Activated T-cell treated with anti-CD3 and anti-CD28 coated beads, Interleukin-2, amount 50 U/mL, for 4 hours (primary cell): Measurements from ENCODE around the gene DUSP7. TPM values are rescaled to one million over a fixed set of nuclear protein-coding genes. Genes with fewer than 3 reads are reported as not detected.
A peak's percentile ranks its signal among the peaks of the same experiment; 100 is the strongest.

Source experiments
- ATAC-seq, 2 donors: fragments of 200-7000 bp; cut with Tn5 transposase; one replicate each; pipeline ENCODE4 v1.10.0; 2021
- DNase-seq: peaks from one replicate; pipeline ENCODE4 v3.0.0-alpha.2; 2020
- H3K27me3 Mint-ChIP-seq: one replicate; pipeline ENCODE4 v1.8.0; 2021; ENCODE audit warnings: low read depth, mixed read lengths
- H3K36me3 Mint-ChIP-seq: one replicate; pipeline ENCODE4 v1.8.0; 2022; ENCODE audit warnings: mixed read lengths; ENCODE audit not compliant: insufficient read depth
- H3K4me1 Mint-ChIP-seq: one replicate; pipeline ENCODE4 v1.8.0; 2021; ENCODE audit warnings: low read depth, mixed read lengths
- H3K4me3 Mint-ChIP-seq: one replicate; pipeline ENCODE4 v1.8.0; 2021; ENCODE audit warnings: mild to moderate bottlenecking, moderate library complexity, mixed read lengths
- H3K9me3 Mint-ChIP-seq: one replicate; pipeline ENCODE4 v1.8.0; 2021; ENCODE audit warnings: mixed read lengths
- total RNA-seq, 3 donors: library from RNA; stranded (reverse); gene quantifications; one replicate each; pipeline ENCODE4 v1.2.1, GENCODE V29; 2021

DUSP7 gene
- total RNA-seq, 3 donors from 2014 or later: 33.4 to 43.6 (median 38.1) TPM

GRCh38 chr3:52079958-52080357 lies 23.6 kb upstream of the DUSP7 start:
- no peak for ATAC-seq
- no peak for DNase-seq
- no peaks in the 10 kb centered on the region for H3K27me3 Mint-ChIP-seq
- no peaks in the 10 kb centered on the region for H3K9me3 Mint-ChIP-seq
- no peaks in the 10 kb centered on the region for H3K4me1 Mint-ChIP-seq
- H3K36me3 Mint-ChIP-seq: no peaks in the 10 kb centered on the region
- no peak overlapping the region for H3K4me3 Mint-ChIP-seq

DNA sequence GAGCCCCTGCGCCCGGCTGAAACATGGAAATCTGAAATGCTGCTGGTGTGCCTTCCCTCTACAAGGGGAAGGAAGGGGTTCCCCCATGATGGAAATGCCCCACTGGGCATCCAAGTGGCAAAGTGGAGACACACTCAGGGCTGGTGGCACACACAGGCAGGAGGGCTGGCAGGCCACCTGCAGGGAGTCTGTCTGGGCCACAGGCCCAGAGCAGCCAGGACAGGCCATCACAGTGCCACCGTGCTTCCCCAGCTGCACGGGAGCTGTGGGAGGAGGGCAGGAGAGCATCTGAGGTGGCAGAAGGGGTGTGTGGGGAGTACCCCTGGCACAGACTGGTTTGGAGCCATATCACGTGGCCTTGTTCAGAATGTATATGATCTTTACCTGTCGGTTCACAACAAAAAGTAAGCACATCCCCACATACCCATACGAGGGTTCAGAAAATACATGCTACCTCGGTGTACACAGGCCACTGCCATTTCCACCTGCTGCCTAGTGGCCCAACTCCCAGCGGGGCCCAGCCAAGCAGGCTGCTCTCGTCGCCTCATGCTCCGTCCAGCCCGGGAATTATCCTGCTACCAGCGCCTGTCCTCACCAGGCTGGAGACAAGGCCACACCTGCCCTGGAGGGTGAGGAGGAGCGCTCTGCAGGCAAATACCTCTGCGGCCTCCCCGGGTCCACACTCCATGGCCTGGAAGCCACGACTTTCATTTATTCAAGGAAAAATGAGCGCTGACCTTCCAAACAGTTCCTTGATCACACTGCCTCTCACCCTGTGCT lies 22.6 kb upstream of the DUSP7 start:
- Mint-ChIP-seq H3K36me3 (no peaks in the 10 kb centered on the region), H3K4me1 (no peaks in the 10 kb centered on the region), H3K9me3 (no peaks in the 10 kb centered on the region), H3K27me3 (no peaks in the 10 kb centered on the region), H3K4me3 (no peak overlapping the region)
- ATAC-seq (no peak), DNase-seq (no peak)

DNA sequence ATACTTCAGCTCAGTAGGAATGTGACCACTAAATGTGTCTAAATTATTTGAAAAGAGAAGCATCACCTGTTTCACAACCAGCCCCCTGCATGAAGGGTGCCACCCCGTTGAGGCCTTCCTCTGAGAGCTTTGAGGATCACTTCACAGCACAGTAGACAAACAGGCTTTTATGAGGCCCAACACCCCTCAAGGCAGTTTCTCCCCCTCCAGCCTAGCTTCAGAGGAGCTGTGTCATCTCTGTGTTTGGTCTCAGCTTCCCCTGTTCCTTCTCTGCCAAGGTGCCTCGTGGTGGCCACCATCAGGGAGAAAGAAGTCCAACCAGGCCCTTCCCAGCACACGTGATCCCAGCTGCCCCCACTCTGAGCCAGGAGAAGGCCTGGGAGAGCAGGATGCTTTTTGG lies 21.6 kb upstream of the DUSP7 start:
- Mint-ChIP-seq H3K27me3 (no peaks in the 10 kb centered on the region), H3K4me1 (no peaks in the 10 kb centered on the region), H3K9me3 (no peaks in the 10 kb centered on the region), H3K36me3 (no peaks in the 10 kb centered on the region), H3K4me3 (no peak overlapping the region)
- DNase-seq (no peak), ATAC-seq (no peak)

DNA sequence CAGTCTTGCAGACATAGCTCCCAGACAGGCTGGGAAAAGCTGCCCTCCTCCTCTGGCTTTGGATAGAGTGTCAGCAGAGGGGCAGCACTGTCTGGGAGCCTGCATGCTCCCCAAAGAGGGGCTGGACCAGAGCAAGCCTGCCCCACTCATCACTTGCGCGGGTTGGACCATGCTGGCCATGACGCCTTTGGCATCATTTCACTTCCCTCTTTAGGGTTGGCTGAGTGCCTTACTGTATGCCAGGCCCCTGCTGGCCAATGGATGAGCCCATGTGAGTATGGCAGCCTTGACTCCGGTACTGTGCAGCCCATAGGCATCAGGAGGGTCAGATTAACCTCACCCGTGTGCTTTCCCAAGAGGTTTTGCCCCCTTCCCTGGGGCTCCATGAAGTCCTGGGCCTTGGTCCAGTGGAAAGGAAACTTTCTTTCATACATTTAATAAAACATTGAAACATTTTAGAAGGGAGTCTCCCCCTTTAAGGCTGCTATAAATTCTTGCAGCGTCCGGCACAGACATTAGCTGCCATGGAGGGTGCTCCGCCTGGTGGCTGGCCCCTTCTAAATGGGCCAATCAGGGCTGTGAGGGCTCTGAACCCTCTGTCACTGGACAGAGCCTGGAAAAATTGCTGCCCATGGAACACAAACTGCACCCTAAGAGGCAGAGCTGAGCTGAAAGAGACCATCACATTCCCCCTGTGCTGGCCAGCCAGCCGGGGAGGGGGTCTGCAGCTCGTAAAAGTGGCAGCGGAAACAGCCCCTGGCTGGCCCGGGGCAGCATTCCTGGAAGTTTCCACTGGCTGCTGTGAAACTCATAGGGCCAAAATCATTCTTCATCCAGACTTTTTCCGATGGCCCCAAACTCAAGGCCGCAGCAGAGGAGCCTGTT lies 20.8 kb upstream of the DUSP7 start:
- no peaks in the 10 kb centered on the region for H3K27me3 Mint-ChIP-seq
- H3K4me3 Mint-ChIP-seq: no peak overlapping the region
- H3K9me3 Mint-ChIP-seq: no peaks in the 10 kb centered on the region
- H3K4me1 Mint-ChIP-seq: no peaks in the 10 kb centered on the region
- ATAC-seq (no peak), DNase-seq (no peak)
- H3K36me3 Mint-ChIP-seq: no peaks in the 10 kb centered on the region

DNA sequence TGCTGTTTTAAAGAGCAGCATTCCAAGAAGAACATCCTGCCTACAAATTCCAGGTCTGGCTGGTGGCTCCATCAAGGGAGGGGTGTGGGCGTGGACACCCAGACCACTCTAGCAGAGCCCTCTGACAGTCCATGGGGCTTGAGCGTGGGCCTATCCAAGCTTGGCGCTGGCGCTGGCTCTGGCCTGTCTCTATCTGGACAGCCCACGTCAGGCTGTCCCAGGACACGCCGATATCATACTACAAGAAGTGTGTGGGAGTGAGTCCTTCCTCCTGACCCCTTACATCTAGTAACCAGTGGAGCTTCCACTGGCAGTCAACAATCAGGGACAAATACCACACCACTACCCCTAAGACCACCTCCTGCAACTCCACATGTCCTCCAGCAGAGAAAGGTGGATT lies 17.1 kb upstream of the DUSP7 start:
- no peak overlapping the region for H3K4me3 Mint-ChIP-seq
- ATAC-seq (no peak), DNase-seq (no peak)
- no peaks in the 10 kb centered on the region for H3K9me3 Mint-ChIP-seq
- no peaks in the 10 kb centered on the region for H3K27me3 Mint-ChIP-seq
- no peaks in the 10 kb centered on the region for H3K4me1 Mint-ChIP-seq
- no peaks in the 10 kb centered on the region for H3K36me3 Mint-ChIP-seq

- no peaks in the 10 kb centered on the region for H3K27me3 Mint-ChIP-seq
- ATAC-seq (no peak), DNase-seq (no peak)
- H3K4me1 Mint-ChIP-seq: no peaks in the 10 kb centered on the region
- H3K4me3 Mint-ChIP-seq: no peak overlapping the region
- no peaks in the 10 kb centered on the region for H3K36me3 Mint-ChIP-seq
- no peaks in the 10 kb centered on the region for H3K9me3 Mint-ChIP-seq
Measured at GRCh38 chr3:52072471-52072870, 16.1 kb upstream of the DUSP7 start.

DNA sequence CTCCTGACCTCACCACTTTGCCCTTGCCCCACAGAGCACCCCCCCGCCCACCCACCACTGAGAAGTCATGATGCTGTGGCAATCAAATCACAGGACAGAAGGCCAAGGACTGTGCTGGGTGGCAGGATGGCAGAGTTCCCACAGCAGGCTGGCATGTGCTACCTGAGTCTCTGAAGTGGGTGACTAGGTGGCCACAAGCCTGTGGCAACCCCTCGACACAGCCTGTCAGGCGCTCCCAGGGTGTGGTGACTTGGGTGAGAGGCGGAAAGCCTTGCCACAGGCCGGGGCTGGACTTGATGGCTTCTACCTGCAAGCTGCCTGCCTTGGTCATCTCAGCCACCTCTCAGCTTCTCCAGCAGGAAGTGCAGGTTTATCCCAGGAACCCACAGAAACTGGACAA lies 15.6 kb upstream of the DUSP7 start:
- Mint-ChIP-seq H3K36me3 (no peaks in the 10 kb centered on the region), H3K4me1 (no peaks in the 10 kb centered on the region), H3K9me3 (no peaks in the 10 kb centered on the region), H3K4me3 (no peak overlapping the region), H3K27me3 (no peaks in the 10 kb centered on the region)
- DNase-seq (no peak), ATAC-seq (no peak)

- H3K4me1 Mint-ChIP-seq: no peaks in the 10 kb centered on the region
- H3K36me3 Mint-ChIP-seq: no peaks in the 10 kb centered on the region
- H3K4me3 Mint-ChIP-seq: no peak overlapping the region
- DNase-seq: no peak
- H3K9me3 Mint-ChIP-seq: no peaks in the 10 kb centered on the region
- no peaks in the 10 kb centered on the region for H3K27me3 Mint-ChIP-seq
- ATAC-seq: peak; percentile 23 to 36
Measured at GRCh38 chr3:52070724-52071621, 14.6 kb upstream of the DUSP7 start.

DNA sequence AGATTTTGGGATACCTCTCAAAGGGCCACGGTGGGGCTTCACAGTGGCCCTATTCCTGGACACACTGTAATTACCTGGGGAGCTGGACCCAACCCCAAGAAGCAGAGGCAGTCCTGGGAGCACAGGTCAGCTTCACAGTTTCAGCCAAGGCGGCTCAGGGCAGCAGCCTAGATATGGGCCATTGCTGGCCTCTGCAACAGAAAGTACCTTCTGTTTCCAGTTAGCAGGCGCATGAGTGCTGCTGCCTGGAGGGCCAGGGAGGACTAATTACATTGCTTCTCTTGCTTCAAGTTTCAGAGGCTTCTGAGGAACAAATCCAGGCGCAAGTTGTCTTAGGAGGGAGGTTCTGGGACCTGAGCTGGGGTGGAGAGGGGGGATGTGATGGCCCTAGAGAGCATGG lies 13.5 kb upstream of the DUSP7 start:
- H3K27me3 Mint-ChIP-seq: no peaks in the 10 kb centered on the region
- no peak for ATAC-seq
- H3K36me3 Mint-ChIP-seq: no peaks in the 10 kb centered on the region
- no peaks in the 10 kb centered on the region for H3K4me1 Mint-ChIP-seq
- no peak for DNase-seq
- no peak overlapping the region for H3K4me3 Mint-ChIP-seq
- no peaks in the 10 kb centered on the region for H3K9me3 Mint-ChIP-seq

DNA sequence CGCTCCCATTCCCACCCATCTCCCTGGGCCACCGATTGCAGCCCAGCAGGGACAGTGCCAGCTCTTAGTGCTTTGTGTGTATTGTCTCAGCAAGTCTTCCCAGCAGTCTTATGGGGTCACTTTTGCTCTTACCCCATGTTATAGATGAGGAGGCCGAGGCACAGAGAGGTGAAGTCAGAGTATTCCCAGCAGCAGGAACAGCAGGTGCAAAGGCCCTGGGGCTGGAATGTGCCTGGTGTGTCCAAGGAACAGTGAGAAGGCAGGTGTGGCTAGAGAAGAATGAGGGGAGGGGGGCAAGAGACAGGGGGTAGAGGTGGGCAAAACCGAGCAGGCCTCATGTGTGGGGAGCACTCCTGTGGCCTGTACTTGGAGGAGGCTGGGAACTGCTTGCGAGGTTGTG lies 12.8 kb upstream of the DUSP7 start:
- no peaks in the 10 kb centered on the region for H3K9me3 Mint-ChIP-seq
- H3K27me3 Mint-ChIP-seq: no peaks in the 10 kb centered on the region
- no peak for ATAC-seq
- DNase-seq: no peak
- no peaks in the 10 kb centered on the region for H3K4me1 Mint-ChIP-seq
- no peak overlapping the region for H3K4me3 Mint-ChIP-seq
- H3K36me3 Mint-ChIP-seq: no peaks in the 10 kb centered on the region

DNA sequence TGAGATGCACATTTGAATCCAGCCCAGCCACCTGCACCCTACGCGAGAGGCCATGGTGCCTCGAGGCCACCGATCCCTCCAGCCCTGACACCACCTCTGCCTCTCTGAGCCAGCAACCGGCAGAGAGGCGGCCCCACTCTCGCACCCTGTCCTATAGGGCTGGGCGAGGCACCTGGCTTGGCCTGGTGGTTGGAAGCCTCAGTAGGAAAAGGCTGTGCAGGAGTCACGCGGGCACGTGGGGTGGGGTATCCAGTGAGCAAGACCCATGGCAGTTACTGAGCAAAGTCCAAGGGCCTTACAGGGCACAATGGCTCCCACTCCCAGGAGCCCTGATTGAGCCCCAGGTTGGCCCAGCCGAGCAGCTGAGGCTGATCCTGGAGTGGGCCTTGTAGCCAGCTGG lies 12.4 kb upstream of the DUSP7 start:
- Mint-ChIP-seq H3K27me3 (no peaks in the 10 kb centered on the region), H3K4me3 (no peak overlapping the region), H3K36me3 (no peaks in the 10 kb centered on the region), H3K9me3 (no peaks in the 10 kb centered on the region), H3K4me1 (no peaks in the 10 kb centered on the region)
- no peak for ATAC-seq
- DNase-seq: no peak

GRCh38 chr3:52068055-52068571 lies 11.7 kb upstream of the DUSP7 start:
- DNase-seq (no peak), ATAC-seq (no peak)
- H3K4me1 Mint-ChIP-seq: no peaks in the 10 kb centered on the region
- no peaks in the 10 kb centered on the region for H3K27me3 Mint-ChIP-seq
- H3K9me3 Mint-ChIP-seq: no peaks in the 10 kb centered on the region
- no peaks in the 10 kb centered on the region for H3K36me3 Mint-ChIP-seq
- H3K4me3 Mint-ChIP-seq: no peak overlapping the region

- Mint-ChIP-seq H3K4me3 (no peak overlapping the region), H3K9me3 (no peaks in the 10 kb centered on the region), H3K4me1 (no peaks in the 10 kb centered on the region), H3K36me3 (no peaks in the 10 kb centered on the region), H3K27me3 (no peaks in the 10 kb centered on the region)
- no peak for DNase-seq
- no peak for ATAC-seq
Measured at GRCh38 chr3:52067526-52067925, 11.2 kb upstream of the DUSP7 start.

- Mint-ChIP-seq H3K4me3 (no peak overlapping the region), H3K36me3 (no peaks in the 10 kb centered on the region), H3K27me3 (no peaks in the 10 kb centered on the region), H3K4me1 (no peaks in the 10 kb centered on the region), H3K9me3 (no peaks in the 10 kb centered on the region)
- no peak for ATAC-seq
- no peak for DNase-seq
Measured at GRCh38 chr3:52067046-52067445, 10.7 kb upstream of the DUSP7 start.
